ENCODE measurements around the gene THBD.

- TF ChIP-seq CTCF (IDR thresholded peaks at IDR 0.05; ENCODE audit: low read depth, low read length) (no peak), EZH2phosphoT487 (IDR thresholded peaks at IDR 0.05; ENCODE audit: low read depth) (no peak)
These were observed 14.5 kb downstream of the THBD start, which contains the start of gene SSTR4 for GRCh38 chr20:23034721-23035671.

Measured in OCI-LY3 (cell line).